ENCODE results near the gene ATN1. TPM values are rescaled to one million over a fixed set of nuclear protein-coding genes. Genes with fewer than 3 reads are reported as not detected.
A peak's percentile ranks its signal among the peaks of the same experiment; 100 is the strongest.

The ATN1 gene
- total RNA-seq, 1 donor from 2014 or later = 123 TPM

DNA sequence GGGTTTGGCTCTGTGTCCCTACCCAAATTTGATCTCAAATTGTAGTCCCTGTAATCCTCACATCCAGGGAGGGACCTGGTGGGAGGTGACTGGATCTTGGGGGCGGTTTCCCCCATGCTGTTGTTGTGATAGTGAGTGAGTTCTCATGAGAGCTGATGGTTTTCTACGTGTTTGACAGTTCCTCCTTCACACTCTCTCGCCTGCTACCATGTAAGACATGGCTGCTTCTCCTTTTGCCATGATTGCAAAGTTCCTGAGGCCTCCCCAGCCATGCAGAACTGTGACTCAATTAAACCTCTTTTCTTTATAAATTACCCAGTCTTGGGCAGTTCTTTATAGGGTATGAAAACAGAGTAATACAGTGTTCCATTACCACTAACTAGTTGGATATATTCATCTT is 33.4 kb upstream of the ATN1 start:
- ATAC-seq (no peak), DNase-seq (no peak)
- H3K9me3 ChIP-seq = no peaks in the 10 kb centered on the region
- no peak overlapping the region for H3K27ac ChIP-seq
- peaks cover 19% of the 10 kb centered on the region for H3K4me1 ChIP-seq
- no peak for TF ChIP-seq CTCF (IDR thresholded peaks at IDR 0.05)
- no peaks in the 10 kb centered on the region for H3K27me3 ChIP-seq (ENCODE audit: low read depth)
- no peak overlapping the region for H3K4me3 ChIP-seq
- intact Hi-C loops (cut with DNase I) = no loop called here
- no peaks in the 10 kb centered on the region for H3K36me3 ChIP-seq

DNA sequence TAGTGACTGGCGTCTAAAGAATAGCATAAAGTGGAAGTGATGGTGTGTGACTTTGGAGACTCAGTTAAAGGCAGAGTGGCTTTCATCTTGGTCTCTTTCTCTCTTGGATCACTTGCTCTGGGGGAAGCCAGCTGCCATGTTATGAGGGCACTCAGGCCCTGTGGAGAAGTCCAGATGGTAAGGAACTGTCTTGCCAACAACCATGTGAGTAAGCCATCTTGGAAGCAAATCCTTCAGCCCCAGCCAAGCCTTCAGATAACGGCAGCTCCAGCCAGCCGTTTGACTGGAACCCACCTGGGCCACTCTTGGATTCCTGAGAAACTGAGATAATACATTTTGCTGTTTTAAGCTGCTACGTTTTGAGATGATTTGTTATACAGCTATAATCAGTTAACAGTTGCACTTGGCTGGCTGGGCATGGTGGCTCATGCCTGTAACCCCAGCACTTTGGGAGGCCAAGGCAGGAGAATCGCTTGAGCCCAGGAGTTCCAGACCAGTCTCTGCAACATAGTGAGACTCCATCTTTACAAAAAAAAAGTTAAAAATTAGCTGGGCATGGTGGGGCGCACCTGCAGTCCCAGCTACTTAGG is 30.8 kb upstream of the ATN1 start:
- H3K4me1 ChIP-seq = peaks cover 9% of the 10 kb centered on the region
- no peak for TF ChIP-seq CTCF (IDR thresholded peaks at IDR 0.05)
- ATAC-seq (no peak), DNase-seq (no peak)
- no peak overlapping the region for H3K27ac ChIP-seq
- no peaks in the 10 kb centered on the region for H3K36me3 ChIP-seq
- H3K27me3 ChIP-seq (ENCODE audit: low read depth) = no peaks in the 10 kb centered on the region
- H3K9me3 ChIP-seq = no peaks in the 10 kb centered on the region
- intact Hi-C loops (cut with DNase I) = no loop called here
- H3K4me3 ChIP-seq = no peak overlapping the region

GRCh38 chr12:6899427-6899826 is 28.3 kb upstream of the ATN1 start:
- Histone ChIP-seq H3K27ac (no peak overlapping the region), H3K4me1 (peaks cover 15% of the 10 kb centered on the region), H3K4me3 (no peak overlapping the region), H3K9me3 (no peaks in the 10 kb centered on the region), H3K36me3 (no peaks in the 10 kb centered on the region), H3K27me3 (ENCODE audit: low read depth) (no peaks in the 10 kb centered on the region)
- TF ChIP-seq CTCF (IDR thresholded peaks at IDR 0.05) = no peak
- ATAC-seq = peak in 1 of 2 donors; percentile 14
- intact Hi-C loops (cut with DNase I) = no loop called here
- no peak for DNase-seq

DNA sequence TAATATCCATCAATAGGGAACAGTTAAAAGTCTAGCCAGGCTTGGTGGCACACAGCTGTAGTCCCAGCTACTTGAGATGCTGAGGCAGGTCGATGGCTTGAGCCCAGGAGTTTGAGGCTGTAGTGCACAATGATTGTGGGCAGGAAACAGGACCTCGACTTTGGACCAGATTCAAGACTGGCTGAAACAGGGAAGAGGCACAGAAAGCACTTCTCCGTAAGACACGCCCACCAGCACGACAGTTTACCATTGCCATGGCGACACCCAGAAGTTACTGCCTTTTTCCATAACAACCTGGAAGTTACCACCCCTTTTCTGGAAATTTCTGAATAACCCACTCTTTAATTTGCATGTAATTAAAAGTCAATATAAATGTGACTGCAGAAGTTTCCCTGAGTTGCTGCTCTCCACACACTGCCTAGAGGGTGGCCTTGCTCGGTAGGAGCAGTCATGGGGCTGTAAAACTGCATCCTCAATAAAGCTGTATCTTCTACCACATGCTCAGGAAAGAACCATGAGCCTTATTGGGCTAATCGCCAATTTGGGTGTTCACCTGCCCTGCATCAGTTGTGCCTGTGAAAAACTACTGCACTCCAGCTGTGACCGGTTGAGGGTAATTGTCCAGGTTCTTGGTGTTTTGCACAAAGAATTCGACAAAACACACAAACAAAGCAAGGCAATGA is 27.8 kb upstream of the ATN1 start:
- ATAC-seq = peak; percentile 48 to 60
- peak; percentile 83 for DNase-seq
- Histone ChIP-seq H3K4me3 (no peak overlapping the region), H3K9me3 (no peaks in the 10 kb centered on the region), H3K36me3 (no peaks in the 10 kb centered on the region), H3K4me1 (peaks cover 17% of the 10 kb centered on the region), H3K27me3 (ENCODE audit: low read depth) (no peaks in the 10 kb centered on the region), H3K27ac (no peak overlapping the region)
- TF ChIP-seq CTCF (IDR thresholded peaks at IDR 0.05) = no peak
- intact Hi-C loops (cut with DNase I) = no loop called here

GRCh38 chr12:6902448-6902847 is 25.3 kb upstream of the ATN1 start:
- Histone ChIP-seq H3K4me1 (peaks cover 21% of the 10 kb centered on the region), H3K27me3 (ENCODE audit: low read depth) (no peaks in the 10 kb centered on the region), H3K27ac (no peak overlapping the region), H3K36me3 (peaks cover 5% of the 10 kb centered on the region), H3K4me3 (no peak overlapping the region), H3K9me3 (no peaks in the 10 kb centered on the region)
- ATAC-seq (no peak), DNase-seq (no peak)
- no peak for TF ChIP-seq CTCF (IDR thresholded peaks at IDR 0.05)
- intact Hi-C loops (cut with DNase I) = no loop called here

Measured in lower lobe of right lung (tissue), 2 donors.